DND-41 (cell line): ENCODE results near the gene COPS8.
A peak's percentile ranks its signal among the peaks of the same experiment; 100 is the strongest.

Experiments
- ATAC-seq: fragments of 200-7000 bp; cut with Tn5 transposase; 3 replicates; pipeline ENCODE4 v1.9.1; 2021; ENCODE audit warnings: low read depth; ENCODE audit not compliant: insufficient read depth
- DNase-seq: peaks from one replicate; pipeline ENCODE4 v3.0.0-alpha.2; 2020
- H2AFZ ChIP-seq: 2 replicates; pipeline ENCODE4 v1.6.0; 2012; ENCODE audit warnings: low read depth, low read length
- H3K27ac ChIP-seq: 2 replicates; pipeline ENCODE4 v1.5.1; 2012; ENCODE audit warnings: low read length, inconsistent platforms
- H3K27me3 ChIP-seq: fragments of 200-600 bp; sonication (generic); 2 replicates; pipeline ENCODE4 v1.6.0; 2012; ENCODE audit warnings: low read length, mild to moderate bottlenecking, inconsistent platforms; ENCODE audit not compliant: insufficient read depth, poor library complexity
- H3K36me3 ChIP-seq: 2 replicates; pipeline ENCODE4 v1.5.1; 2012; ENCODE audit warnings: low read length, inconsistent platforms; ENCODE audit not compliant: insufficient read depth
- H3K4me1 ChIP-seq: 2 replicates; pipeline ENCODE4 v1.5.1; 2012; ENCODE audit warnings: mild to moderate bottlenecking, low read length; ENCODE audit not compliant: insufficient read depth
- H3K4me2 ChIP-seq: 2 replicates; pipeline ENCODE4 v1.6.0; 2012; ENCODE audit warnings: mild to moderate bottlenecking, moderate library complexity, low read length, inconsistent platforms; ENCODE audit not compliant: insufficient read depth
- H3K4me3 ChIP-seq, 2 experiments: fragments of 200-600 bp in 1 of 2; shearing (Covaris generic) in 1 of 2; 2 replicates each; pipeline ENCODE4 v1.5.1; 2012 to 2016; ENCODE audit warnings: inconsistent platforms in 2 of 2, low read length in 2 of 2, mild to moderate bottlenecking in 2 of 2, low read depth in 1 of 2, moderate library complexity in 1 of 2
- H3K79me2 ChIP-seq: 2 replicates; pipeline ENCODE4 v1.6.0; 2012; ENCODE audit warnings: low read length, inconsistent platforms; ENCODE audit not compliant: insufficient read depth
- H3K9ac ChIP-seq: 2 replicates; pipeline ENCODE4 v1.6.0; 2012; ENCODE audit warnings: low read depth, mild to moderate bottlenecking, inconsistent platforms, low read length, moderate library complexity
- H3K9me3 ChIP-seq: 2 replicates; pipeline ENCODE4 v1.5.1; 2012; ENCODE audit warnings: low read length, moderate library complexity, mild to moderate bottlenecking, inconsistent platforms; ENCODE audit not compliant: insufficient read depth, severe bottlenecking
- H4K20me1 ChIP-seq: 2 replicates; pipeline ENCODE4 v1.6.0; 2012; ENCODE audit warnings: low read length; ENCODE audit not compliant: insufficient read depth
- EZH2 ChIP-seq: IDR thresholded peaks from 3 replicates; pipeline ENCODE4 v1.6.1; 2012; ENCODE audit warnings: borderline replicate concordance, low read depth, mild to moderate bottlenecking, moderate library complexity, low read length, inconsistent platforms; ENCODE audit not compliant: severe bottlenecking
- TF ChIP-seq, protein P1 (sequence below): IDR thresholded peaks from 2 replicates; pipeline ENCODE4 v1.5.1; 2012; ENCODE audit warnings: borderline replicate concordance, low read length, moderate library complexity, mild to moderate bottlenecking; ENCODE audit not compliant: poor library complexity, severe bottlenecking; ENCODE audit errors: extremely low read depth

Gene COPS8

DNA sequence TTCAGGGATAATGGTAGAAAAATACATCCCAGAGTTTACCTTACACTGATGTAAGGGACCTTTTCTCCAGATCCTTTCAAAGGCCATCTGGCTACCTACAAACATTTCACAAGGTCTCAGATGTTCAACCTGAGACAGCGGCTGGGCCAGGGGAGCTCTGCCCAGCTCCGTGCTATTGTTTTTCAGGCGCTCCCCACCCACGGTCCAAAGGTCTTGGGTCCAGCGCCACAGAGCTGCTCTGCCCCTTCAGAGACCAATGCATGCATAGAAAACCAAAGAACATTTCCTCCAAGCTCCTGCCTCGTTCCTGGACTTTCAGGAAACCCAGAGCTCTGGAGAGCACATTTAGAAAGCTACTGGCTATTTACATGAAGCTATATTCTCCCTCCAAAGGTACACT, 40.3 kb downstream of the COPS8 start:
- Histone ChIP-seq H3K9me3 (peaks cover 2% of the 10 kb centered on the region), H3K4me2 (no peak overlapping the region), H3K27ac (no peak overlapping the region), H3K9ac (no peak overlapping the region), H4K20me1 (no peaks in the 10 kb centered on the region), H2AFZ (no peak overlapping the region), H3K4me3 (no peak overlapping the region), H3K4me1 (no peaks in the 10 kb centered on the region), H3K36me3 (no peaks in the 10 kb centered on the region), H3K79me2 (no peaks in the 10 kb centered on the region), H3K27me3 (no peaks in the 10 kb centered on the region)
- DNase-seq (no peak), ATAC-seq (no peak)
- TF ChIP-seq EZH2 = no peak
- TF ChIP-seq, protein P1, sequence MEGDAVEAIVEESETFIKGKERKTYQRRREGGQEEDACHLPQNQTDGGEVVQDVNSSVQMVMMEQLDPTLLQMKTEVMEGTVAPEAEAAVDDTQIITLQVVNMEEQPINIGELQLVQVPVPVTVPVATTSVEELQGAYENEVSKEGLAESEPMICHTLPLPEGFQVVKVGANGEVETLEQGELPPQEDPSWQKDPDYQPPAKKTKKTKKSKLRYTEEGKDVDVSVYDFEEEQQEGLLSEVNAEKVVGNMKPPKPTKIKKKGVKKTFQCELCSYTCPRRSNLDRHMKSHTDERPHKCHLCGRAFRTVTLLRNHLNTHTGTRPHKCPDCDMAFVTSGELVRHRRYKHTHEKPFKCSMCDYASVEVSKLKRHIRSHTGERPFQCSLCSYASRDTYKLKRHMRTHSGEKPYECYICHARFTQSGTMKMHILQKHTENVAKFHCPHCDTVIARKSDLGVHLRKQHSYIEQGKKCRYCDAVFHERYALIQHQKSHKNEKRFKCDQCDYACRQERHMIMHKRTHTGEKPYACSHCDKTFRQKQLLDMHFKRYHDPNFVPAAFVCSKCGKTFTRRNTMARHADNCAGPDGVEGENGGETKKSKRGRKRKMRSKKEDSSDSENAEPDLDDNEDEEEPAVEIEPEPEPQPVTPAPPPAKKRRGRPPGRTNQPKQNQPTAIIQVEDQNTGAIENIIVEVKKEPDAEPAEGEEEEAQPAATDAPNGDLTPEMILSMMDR = no peak

DNA sequence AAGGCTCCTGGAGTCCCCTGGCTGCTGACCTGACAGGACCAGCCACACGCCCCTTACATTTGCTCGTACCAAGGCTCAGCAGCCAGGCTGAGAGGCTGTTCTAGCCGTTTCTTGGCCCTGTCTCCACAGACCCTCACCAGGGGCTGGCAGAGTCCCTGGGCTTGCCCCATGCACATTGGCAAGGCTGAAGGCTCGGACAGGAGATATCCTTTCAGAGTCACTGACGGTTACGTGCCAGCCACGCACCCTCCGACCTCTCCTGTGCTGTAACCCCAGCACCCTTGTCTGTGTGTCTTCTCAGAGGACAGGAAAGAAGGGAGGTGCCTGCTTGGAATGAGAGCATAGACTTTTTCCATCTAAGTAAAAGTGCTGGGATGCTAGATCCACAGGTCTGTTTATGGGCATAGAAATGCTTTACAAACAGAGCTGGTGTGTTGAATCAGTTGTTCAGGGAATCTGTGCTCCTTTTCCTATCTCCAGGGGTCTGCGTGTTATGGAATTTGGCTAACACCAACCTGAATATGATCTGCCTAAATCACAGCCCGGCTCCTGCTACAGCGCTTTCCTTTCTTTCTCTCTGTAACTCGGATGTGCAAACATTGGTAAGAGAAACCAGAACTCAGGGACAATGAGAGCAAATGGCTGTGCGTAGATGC, 41.0 kb downstream of the COPS8 start:
- TF ChIP-seq, protein P1 = no peak
- TF ChIP-seq EZH2 = no peak

DNA sequence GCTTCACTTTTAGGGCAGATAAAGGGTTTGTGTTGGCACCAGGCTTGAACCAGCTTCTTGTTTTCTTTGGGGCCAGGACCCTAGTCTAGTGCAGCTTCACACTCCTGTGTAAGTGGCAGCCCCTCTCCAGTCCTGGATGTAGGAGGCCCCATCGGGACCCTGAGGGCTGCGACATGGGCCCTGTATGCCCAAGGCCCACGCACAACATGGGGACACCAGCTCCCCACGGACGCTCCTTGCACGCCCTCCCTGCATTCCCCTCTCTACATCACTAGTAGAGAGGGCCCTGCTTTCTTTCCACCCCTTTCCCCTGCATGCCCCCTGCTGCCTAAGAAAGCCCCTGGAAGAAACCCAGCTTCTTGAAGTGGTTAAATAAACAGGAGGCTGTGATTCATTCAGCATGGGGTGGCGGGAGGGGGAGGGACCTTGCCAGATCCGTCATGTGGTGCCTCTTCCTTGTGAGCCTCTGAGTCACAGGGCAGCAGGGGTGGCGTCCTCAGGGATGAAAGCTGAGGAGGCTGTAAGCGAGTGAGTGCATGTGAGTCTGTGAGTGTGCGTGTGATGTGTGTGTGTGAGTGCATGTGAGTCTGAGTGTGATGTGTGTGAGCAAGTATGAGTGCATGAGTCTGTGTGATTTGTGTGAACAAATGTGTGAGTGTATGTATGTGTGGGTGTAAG, 42.5 kb downstream of the COPS8 start:
- ATAC-seq (peak; percentile 84), DNase-seq (peak; percentile 54)
- Histone ChIP-seq H3K4me2 (no peak overlapping the region), H3K4me3 (no peak overlapping the region), H3K4me1 (no peaks in the 10 kb centered on the region), H3K27ac (no peak overlapping the region), H4K20me1 (no peaks in the 10 kb centered on the region), H3K9me3 (peaks cover 2% of the 10 kb centered on the region), H3K27me3 (no peaks in the 10 kb centered on the region), H3K9ac (no peak overlapping the region), H3K36me3 (no peaks in the 10 kb centered on the region), H3K79me2 (no peaks in the 10 kb centered on the region), H2AFZ (no peak overlapping the region)
- TF ChIP-seq EZH2 = no peak
- TF ChIP-seq, protein P1 = no peak

More for the DNA sequence above, 41.0 kb downstream of the COPS8 start:
- no peak overlapping the region for H3K9ac ChIP-seq
- H3K36me3 ChIP-seq = no peaks in the 10 kb centered on the region
- H3K79me2 ChIP-seq = no peaks in the 10 kb centered on the region
- H3K9me3 ChIP-seq = peaks cover 2% of the 10 kb centered on the region
- ATAC-seq (no peak), DNase-seq (no peak)
- H3K4me2 ChIP-seq = no peak overlapping the region
- H3K4me3 ChIP-seq = no peak overlapping the region
- H2AFZ ChIP-seq = no peak overlapping the region
- no peak overlapping the region for H3K27ac ChIP-seq
- H3K27me3 ChIP-seq = no peaks in the 10 kb centered on the region
- no peaks in the 10 kb centered on the region for H4K20me1 ChIP-seq
- no peaks in the 10 kb centered on the region for H3K4me1 ChIP-seq
